AG08395 (cell line): ENCODE measurements around the gene ANKRD37.

Experiments used
- DNase-seq: peaks from one replicate; pipeline ENCODE4 v3.0.0; 2012; ENCODE audit warnings: mixed read lengths, low spot score

The ANKRD37 gene

GRCh38 chr4:185380320-185380719 lies 16.3 kb upstream of the ANKRD37 start:
- DNase-seq: no peak

GRCh38 chr4:185381288-185382196 lies 15.1 kb upstream of the ANKRD37 start:
- DNase-seq: no peak

GRCh38 chr4:185382754-185383153 lies 13.9 kb upstream of the ANKRD37 start:
- DNase-seq: no peak

DNA sequence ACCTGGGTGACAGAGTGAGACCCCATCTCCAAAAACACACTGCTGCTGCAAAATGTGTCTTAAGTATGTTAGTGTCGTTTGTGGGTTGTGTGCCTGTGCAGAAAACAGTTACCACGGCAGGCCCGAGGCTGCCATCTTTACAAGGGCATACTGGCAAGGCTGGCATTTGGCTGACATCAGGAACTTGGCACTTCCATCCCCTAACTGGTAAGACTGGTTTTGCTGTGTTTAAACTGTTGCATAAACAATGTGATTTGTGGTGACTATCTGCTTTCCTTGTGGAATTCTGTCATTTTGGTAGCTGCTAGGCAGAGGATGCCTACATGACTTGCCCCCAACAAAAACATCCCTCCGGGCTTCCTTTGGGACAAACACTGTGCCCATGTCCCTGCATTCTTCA lies 13.2 kb upstream of the ANKRD37 start:
- DNase-seq: no peak

DNA sequence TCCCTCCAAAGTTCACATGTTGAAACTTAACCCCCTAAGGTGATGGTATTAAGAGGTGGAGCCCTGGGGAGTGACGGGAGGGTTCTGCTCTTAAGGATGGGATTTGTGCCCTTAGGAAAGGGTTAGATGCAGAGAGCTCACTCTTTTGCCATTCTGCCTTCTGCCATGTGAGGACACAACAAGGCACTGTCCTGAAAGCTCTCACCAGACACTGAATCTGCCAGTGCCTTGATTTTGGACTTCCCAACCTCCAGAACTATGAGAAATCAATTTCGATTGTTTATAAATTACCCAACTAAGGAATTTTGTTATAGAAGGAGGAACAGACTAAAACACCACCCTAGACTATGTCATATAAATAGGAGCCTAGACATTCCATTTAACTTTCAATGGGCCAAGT lies 12.6 kb upstream of the ANKRD37 start:
- no peak for DNase-seq

DNA sequence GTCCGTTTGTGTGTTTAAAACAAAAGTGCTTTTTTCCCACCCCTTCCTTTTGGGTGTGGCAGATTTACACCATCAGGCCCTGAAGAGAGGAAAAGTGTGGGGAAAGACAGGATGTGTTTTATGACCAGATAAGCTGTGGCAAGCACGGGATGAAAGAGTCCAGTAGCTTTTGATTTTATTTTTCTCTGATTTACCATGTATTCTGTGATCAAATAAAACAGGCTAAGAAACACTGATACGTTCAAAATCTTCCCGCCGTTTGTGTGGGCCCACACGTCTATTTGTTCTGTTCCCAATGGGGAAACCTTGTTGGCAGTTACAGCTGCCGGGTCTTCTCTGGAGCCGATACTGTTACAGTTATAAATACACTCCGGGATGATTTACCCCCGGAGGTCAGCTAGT lies 11.7 kb upstream of the ANKRD37 start:
- DNase-seq: peak; percentile 6

- DNase-seq: no peak
Observed at GRCh38 chr4:185387957-185388356, 8.7 kb upstream of the ANKRD37 start.

DNA sequence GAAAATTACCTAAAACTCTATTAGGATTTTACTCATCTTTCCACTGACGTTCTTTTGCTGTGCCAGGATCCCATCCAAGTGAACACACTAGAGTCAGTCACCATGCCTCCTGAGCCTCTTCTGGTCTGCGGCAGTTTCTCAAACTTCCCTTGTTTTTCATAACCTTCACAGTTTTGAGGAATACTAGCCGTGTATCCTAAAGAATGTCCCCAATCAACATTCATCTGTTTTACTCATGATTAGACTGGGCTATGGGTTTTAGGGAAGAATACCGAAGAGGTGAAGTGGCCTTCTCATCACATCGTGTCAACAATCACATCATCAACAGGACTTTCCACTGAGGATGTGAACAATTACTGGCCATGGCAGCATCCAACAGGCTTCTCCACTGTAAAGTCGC lies 5.7 kb upstream of the ANKRD37 start:
- no peak for DNase-seq

DNA sequence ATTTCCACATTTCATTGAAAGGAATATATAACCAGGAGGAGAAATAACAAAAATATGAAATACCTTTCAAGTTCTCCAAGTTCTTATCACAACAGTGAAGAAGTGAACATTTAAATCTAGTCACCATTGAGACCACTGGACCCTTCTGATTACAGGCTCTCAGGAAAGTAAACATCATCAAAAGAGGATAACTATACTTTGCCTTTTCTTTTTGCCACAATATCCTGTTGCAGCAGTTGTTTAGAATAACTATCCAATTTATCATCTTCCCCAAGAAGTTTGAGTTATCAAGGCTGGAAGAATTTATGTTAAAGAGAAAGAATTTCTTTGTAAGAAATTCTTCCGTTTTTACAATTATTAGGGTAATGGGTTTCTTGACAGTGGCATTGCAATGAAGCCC lies 4.5 kb upstream of the ANKRD37 start:
- no peak for DNase-seq

GRCh38 chr4:185394568-185395237 lies 1.9 kb upstream of the ANKRD37 start:
- no peak for DNase-seq

- no peak for DNase-seq
Observed at GRCh38 chr4:185395238-185395955, 1.2 kb upstream of the ANKRD37 start, which contains the start of gene LRP2BP. Gene LRP2BP (minus strand): TSS chr4:185395924. CDS start chr4:185378186, 17,738 bp downstream.

GRCh38 chr4:185395956-185396723 lies 501 bp upstream of the ANKRD37 start:
- peak; percentile 100 for DNase-seq

DNA sequence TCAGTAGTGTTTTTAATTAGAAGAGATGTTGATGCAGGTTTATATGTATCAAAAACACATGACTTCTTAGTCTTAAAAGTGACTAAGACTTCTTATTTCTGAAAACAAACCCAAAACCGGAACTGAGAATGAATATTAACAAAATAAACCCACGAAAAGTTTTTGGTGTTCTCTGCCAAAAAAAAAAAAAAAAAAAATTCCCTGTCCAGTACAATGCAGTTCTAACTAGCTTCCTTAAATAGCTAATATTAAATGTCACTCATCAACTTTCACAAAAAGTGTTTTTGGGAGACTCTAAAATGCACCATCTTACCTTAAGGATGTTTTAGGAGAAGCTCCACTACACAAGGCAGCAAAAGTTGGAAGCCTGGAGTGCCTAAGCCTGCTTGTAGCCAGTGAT lies 2.0 kb downstream of the ANKRD37 start:
- no peak for DNase-seq

DNA sequence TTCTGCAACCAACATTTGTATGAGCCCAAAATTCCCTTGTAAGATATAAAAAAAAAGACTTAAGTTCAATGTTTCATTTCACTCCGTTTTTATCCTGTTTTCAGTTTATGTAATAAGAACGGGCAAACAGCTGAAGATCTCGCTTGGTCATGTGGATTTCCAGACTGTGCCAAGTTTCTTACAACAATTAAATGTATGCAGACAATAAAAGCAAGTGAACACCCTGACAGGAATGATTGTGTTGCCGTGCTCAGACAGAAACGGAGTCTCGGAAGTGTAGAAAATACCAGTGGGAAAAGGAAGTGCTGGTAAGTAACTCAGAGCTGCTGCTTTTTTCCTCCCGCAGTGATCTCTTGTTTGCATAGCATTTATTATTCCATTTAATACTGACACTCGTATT lies 2.8 kb downstream of the ANKRD37 start:
- DNase-seq: no peak

GRCh38 chr4:185404031-185404430 lies 7.4 kb downstream of the ANKRD37 start:
- DNase-seq: no peak

DNA sequence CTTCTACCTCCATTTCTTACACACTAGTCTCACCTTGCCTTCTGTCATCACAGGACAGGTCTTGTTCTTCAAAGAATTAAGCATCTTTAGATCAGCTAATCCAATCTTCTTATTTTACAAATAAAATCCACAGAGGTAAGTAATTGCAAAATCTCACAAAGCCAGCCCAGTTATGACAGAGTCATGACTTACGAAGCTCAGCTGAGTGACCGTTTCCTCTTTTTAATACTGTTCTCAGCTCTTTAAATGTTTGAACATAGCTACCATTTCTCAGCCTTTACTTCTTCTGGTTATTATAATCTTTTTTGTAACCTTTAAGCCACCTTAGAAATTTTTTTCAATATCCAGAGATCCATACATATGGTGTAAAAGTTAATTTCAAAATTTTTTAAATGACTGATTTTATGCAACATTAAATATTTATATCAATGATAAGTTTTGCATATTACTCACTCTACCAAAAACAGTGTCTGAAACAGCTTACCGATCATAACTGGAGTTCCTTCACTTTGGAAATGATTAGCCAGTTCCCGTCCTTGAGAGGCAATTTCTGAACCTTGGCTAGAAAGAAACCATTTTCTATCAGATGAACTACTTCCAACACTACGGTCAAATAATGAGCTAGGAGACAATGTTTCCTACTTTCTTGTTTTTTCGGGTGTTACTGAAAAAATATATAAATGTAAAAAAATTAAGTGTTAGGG lies 8.8 kb downstream of the ANKRD37 start:
- no peak for DNase-seq

- no peak for DNase-seq
Observed at GRCh38 chr4:185408432-185408831, 11.8 kb downstream of the ANKRD37 start.

- DNase-seq: no peak
Observed at GRCh38 chr4:185411849-185412248, 15.2 kb downstream of the ANKRD37 start.

GRCh38 chr4:185412412-185412811 lies 15.8 kb downstream of the ANKRD37 start:
- DNase-seq: no peak

DNA sequence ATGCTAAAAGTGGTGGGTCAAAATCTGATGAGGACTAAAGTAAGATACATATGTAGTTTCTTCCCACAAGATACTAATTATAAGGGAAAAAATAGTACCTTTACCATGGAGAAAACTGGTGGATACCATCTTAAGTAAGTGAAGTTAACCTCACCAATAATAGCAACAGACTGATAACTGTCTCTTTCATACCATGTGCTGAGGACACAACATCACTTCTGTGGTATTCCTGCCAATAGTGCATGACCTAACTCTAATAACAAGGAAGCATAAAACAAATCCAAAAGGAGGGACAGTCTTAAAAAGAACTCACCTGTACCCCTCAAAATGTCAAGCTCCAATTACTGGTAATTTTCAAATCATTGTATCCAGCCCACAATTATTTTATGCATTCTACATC lies 20.3 kb downstream of the ANKRD37 start:
- no peak for DNase-seq
